Smooth muscle cell (in vitro differentiated cells): Measurements from ENCODE around the gene TRAF1. TPM values are rescaled to one million over a fixed set of nuclear protein-coding genes. Genes with fewer than 3 reads are reported as not detected.

Source experiments
- DNase-seq: peaks from one replicate; lab custom pipeline; 2025; ENCODE audit not compliant: unreplicated experiment; lab: John Stamatoyannopoulos, UW
- H2AFZ ChIP-seq: fragments of 200-600 bp; sonication (generic); 2 replicates; pipeline ENCODE4 v1.6.0; 2016; ENCODE audit warnings: antibody characterized with exemption, low read depth, mild to moderate bottlenecking
- H3F3A ChIP-seq: fragments of 200-600 bp; sonication (generic); 2 replicates; pipeline ENCODE4 v1.6.0; 2017; ENCODE audit warnings: antibody characterized with exemption, low read depth
- H3K27ac ChIP-seq: fragments of 200-600 bp; sonication (generic); 2 replicates; pipeline ENCODE4 v1.5.1; 2016; ENCODE audit warnings: low read depth, mild to moderate bottlenecking
- H3K27me3 ChIP-seq: fragments of 200-600 bp; sonication (generic); 2 replicates; pipeline ENCODE4 v1.6.1; 2016; ENCODE audit warnings: low read depth, mild to moderate bottlenecking
- H3K36me3 ChIP-seq: fragments of 200-600 bp; sonication (generic); 2 replicates; pipeline ENCODE4 v1.5.1; 2016; ENCODE audit warnings: low read depth
- H3K4me1 ChIP-seq: fragments of 200-600 bp; sonication (generic); 2 replicates; pipeline ENCODE4 v1.5.1; 2016; ENCODE audit warnings: low read depth
- H3K4me2 ChIP-seq: fragments of 200-600 bp; sonication (generic); 2 replicates; pipeline ENCODE4 v1.6.0; 2016; ENCODE audit warnings: mild to moderate bottlenecking
- H3K4me3 ChIP-seq: fragments of 200-600 bp; sonication (generic); 2 replicates; pipeline ENCODE4 v1.5.1; 2016; ENCODE audit warnings: mild to moderate bottlenecking
- H3K79me2 ChIP-seq: fragments of 200-600 bp; sonication (generic); 2 replicates; pipeline ENCODE4 v1.6.0; 2016; ENCODE audit warnings: low read depth, mild to moderate bottlenecking
- H3K9ac ChIP-seq: fragments of 200-600 bp; sonication (generic); 2 replicates; pipeline ENCODE4 v1.6.0; 2016; ENCODE audit warnings: low read depth
- H3K9me3 ChIP-seq: fragments of 200-600 bp; sonication (generic); replicated peaks from 2 replicates; pipeline ENCODE4 v1.5.1; 2016; ENCODE audit warnings: low read depth
- H4K20me1 ChIP-seq: fragments of 200-600 bp; sonication (generic); 2 replicates; pipeline ENCODE4 v1.6.0; 2016; ENCODE audit warnings: low read depth
- WGBS: methylation state at CpG from one replicate; pipeline ENCODE4 v1.1.7; 2016; ENCODE audit warnings: low lambda C conversion rate; 5-methylcytosine and 5-hydroxymethylcytosine counted together
- polyA plus RNA-seq: library from polyadenylated mRNA; unstranded; fragments of >200 nt; fragmentation: Nextera tagmentation; extraction: Ambion mirVana; gene quantifications from 2 replicates; pipeline ENCODE4 v1.2.1, GENCODE V29; 2016
- total RNA-seq: library from RNA; depleted of rRNA; stranded (reverse); fragments of >200 nt; gene quantifications from 2 replicates; pipeline ENCODE4 v1.2.3, GENCODE V29; 2014
- TF ChIP-seq, protein P1 (sequence below): fragments of 200-600 bp; sonication (generic); IDR thresholded peaks from 2 replicates; pipeline ENCODE4 v1.5.1; 2017; ENCODE audit warnings: borderline replicate concordance, mild to moderate bottlenecking, antibody characterized with exemption; ENCODE audit not compliant: insufficient read depth, poor library complexity, severe bottlenecking

The TRAF1 gene
- total and polyA plus RNA-seq, 2 experiments from 2014 or later, result 2.9 to 5.4 TPM

DNA sequence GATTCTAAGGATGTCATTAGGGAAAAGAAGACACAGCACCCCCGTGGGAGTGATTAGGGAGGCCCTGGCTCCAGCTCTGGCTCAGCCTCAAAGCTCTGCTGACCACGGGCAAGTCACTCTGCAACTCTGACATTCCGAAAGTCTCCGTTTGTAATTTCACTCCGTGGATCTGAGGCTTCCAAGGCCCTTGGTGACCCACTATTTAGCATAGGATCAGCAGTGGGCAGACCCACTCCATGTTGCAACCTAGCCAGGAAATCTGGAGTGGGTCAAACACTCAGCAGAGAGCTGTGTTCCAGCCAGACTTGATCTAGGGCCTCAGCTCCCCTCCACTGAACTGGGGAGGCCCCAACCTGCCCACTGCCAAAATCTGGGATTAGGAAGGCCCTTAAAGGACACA lies 61.4 kb downstream of the TRAF1 start:
- Histone ChIP-seq H3K79me2 (no peaks in the 10 kb centered on the region), H3K4me2 (no peak overlapping the region), H3K4me1 (no peaks in the 10 kb centered on the region), H3K36me3 (no peaks in the 10 kb centered on the region), H2AFZ (no peak overlapping the region), H3K9ac (no peak overlapping the region), H3K4me3 (no peak overlapping the region), H3K27ac (no peak overlapping the region), H4K20me1 (no peaks in the 10 kb centered on the region), H3K9me3 (no peaks in the 10 kb centered on the region), H3F3A (no peaks in the 10 kb centered on the region), H3K27me3 (no peaks in the 10 kb centered on the region)
- no peak for DNase-seq
- 46% methylated on average over 5 of the region's 5 CpGs for WGBS
- TF ChIP-seq, protein P1, sequence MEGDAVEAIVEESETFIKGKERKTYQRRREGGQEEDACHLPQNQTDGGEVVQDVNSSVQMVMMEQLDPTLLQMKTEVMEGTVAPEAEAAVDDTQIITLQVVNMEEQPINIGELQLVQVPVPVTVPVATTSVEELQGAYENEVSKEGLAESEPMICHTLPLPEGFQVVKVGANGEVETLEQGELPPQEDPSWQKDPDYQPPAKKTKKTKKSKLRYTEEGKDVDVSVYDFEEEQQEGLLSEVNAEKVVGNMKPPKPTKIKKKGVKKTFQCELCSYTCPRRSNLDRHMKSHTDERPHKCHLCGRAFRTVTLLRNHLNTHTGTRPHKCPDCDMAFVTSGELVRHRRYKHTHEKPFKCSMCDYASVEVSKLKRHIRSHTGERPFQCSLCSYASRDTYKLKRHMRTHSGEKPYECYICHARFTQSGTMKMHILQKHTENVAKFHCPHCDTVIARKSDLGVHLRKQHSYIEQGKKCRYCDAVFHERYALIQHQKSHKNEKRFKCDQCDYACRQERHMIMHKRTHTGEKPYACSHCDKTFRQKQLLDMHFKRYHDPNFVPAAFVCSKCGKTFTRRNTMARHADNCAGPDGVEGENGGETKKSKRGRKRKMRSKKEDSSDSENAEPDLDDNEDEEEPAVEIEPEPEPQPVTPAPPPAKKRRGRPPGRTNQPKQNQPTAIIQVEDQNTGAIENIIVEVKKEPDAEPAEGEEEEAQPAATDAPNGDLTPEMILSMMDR, result no peak

DNA sequence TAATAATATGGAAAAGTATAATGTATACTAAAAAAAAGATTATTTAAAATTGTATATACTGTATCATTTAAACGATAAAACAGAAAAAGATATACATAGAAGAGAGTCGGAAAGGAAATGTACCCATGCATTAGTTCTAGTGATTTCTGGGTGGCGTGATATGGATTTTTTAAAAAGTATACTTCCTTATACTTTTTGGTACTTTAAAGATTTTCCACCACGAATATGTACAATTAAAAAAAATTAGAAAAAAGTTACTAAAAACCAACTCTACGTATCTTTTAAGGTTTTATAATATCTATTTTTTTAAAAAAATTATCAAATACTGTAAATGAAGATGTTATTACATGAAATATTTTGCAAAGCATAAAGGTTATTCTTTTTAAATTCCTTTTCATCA lies 61.9 kb downstream of the TRAF1 start:
- no peaks in the 10 kb centered on the region for H4K20me1 ChIP-seq
- TF ChIP-seq, protein P1, result no peak
- WGBS, result 98% methylated on average over 5 of the region's 5 CpGs

DNA sequence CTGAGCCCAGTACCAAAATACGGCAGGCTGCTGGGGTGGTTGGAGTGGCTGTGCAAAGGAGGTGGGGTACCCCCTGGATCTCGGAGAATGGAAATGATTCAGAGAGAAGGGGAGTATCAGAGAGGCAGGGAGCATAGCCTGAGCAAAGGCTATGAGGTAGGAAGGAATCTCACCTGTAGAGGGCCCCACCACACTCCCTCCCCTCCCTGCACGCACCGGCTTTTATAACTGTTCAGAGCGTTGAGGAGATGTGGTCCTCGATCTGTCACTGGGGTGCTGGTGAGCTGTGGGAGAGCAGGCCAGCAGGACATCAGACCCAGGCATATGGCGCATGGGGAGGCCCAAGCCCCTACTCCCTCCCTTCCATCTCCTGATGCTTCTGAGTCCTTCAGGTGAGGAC lies 62.8 kb downstream of the TRAF1 start:
- H3K4me2 ChIP-seq, result no peak overlapping the region
- H3K9ac ChIP-seq, result no peak overlapping the region
- no peak overlapping the region for H3K27ac ChIP-seq
- no peaks in the 10 kb centered on the region for H3K36me3 ChIP-seq
- no peaks in the 10 kb centered on the region for H3F3A ChIP-seq
- WGBS, result 86% methylated on average over 7 of the region's 7 CpGs
- no peak overlapping the region for H2AFZ ChIP-seq
- DNase-seq, result no peak
- H4K20me1 ChIP-seq, result no peaks in the 10 kb centered on the region
- H3K9me3 ChIP-seq, result no peaks in the 10 kb centered on the region
- no peak overlapping the region for H3K4me3 ChIP-seq
- H3K4me1 ChIP-seq, result no peaks in the 10 kb centered on the region
- no peaks in the 10 kb centered on the region for H3K79me2 ChIP-seq
- no peaks in the 10 kb centered on the region for H3K27me3 ChIP-seq
- TF ChIP-seq, protein P1, result no peak

More for the DNA sequence above, 61.9 kb downstream of the TRAF1 start:
- H2AFZ ChIP-seq, result no peak overlapping the region
- no peak overlapping the region for H3K27ac ChIP-seq
- H3F3A ChIP-seq, result no peaks in the 10 kb centered on the region
- H3K9ac ChIP-seq, result no peak overlapping the region
- no peaks in the 10 kb centered on the region for H3K36me3 ChIP-seq
- no peak for DNase-seq
- H3K4me1 ChIP-seq, result no peaks in the 10 kb centered on the region
- no peaks in the 10 kb centered on the region for H3K27me3 ChIP-seq
- no peak overlapping the region for H3K4me2 ChIP-seq
- H3K79me2 ChIP-seq, result no peaks in the 10 kb centered on the region
- no peaks in the 10 kb centered on the region for H3K9me3 ChIP-seq
- H3K4me3 ChIP-seq, result no peak overlapping the region

DNA sequence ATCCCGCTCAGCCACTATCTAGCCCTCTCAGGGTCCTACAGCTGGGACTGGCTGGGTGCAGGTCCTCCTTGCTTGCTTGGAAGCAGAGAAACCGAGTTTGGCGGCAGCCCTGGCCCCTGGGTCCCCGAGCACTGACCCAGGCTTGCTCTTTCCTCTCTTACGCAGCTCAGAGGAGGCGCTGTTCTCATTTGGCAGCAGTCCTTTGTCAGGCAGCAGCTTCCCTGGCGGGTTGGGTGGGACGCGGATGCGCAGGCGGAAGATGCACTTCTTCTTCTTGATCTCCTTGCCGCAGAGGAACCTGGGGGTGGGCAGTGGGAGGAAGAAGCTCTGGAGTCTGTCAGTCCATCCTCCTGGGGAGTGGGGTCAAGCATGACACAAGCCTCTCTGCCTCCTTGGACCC lies 64.1 kb downstream of the TRAF1 start:
- Histone ChIP-seq H4K20me1 (no peaks in the 10 kb centered on the region), H3K36me3 (no peaks in the 10 kb centered on the region), H3F3A (no peaks in the 10 kb centered on the region), H3K4me2 (no peak overlapping the region), H3K27ac (no peak overlapping the region), H3K27me3 (no peaks in the 10 kb centered on the region), H3K4me1 (no peaks in the 10 kb centered on the region), H3K79me2 (no peaks in the 10 kb centered on the region), H3K9ac (no peak overlapping the region), H3K4me3 (no peak overlapping the region), H2AFZ (no peak overlapping the region), H3K9me3 (no peaks in the 10 kb centered on the region)
- WGBS, result 95% methylated on average over 12 of the region's 12 CpGs
- no peak for DNase-seq
- TF ChIP-seq, protein P1, result no peak
